GM23338 (cell line): ENCODE data around the gene TULP4.

Source experiments
- EZH2 ChIP-seq: fragments of 200-600 bp; sonication (generic); IDR thresholded peaks from one replicate; pipeline ENCODE4 v1.8.0; 2017; ENCODE audit warnings: antibody characterized with exemption, mild to moderate bottlenecking, low read depth; ENCODE audit not compliant: unreplicated experiment
- EZH2phosphoT487 ChIP-seq: fragments of 200-600 bp; sonication (generic); IDR thresholded peaks from one replicate; pipeline ENCODE4 v1.8.1; 2018; ENCODE audit warnings: antibody characterized with exemption; ENCODE audit not compliant: unreplicated experiment
- JUNB ChIP-seq: IDR thresholded peaks from one replicate; pipeline ENCODE4 v1.6.1; 2016; ENCODE audit warnings: antibody characterized with exemption; ENCODE audit not compliant: unreplicated experiment
- NANOG ChIP-seq: IDR thresholded peaks from 2 replicates; pipeline ENCODE4 v1.6.1; 2016; ENCODE audit warnings: antibody characterized with exemption, borderline replicate concordance
- POLR2AphosphoS5 ChIP-seq: IDR thresholded peaks from 2 replicates; pipeline ENCODE4 v1.6.1; 2016; ENCODE audit warnings: antibody characterized with exemption, low read depth
- TF ChIP-seq, protein P1 (sequence below), 2 experiments: fragments of 200-600 bp in 1 of 2; sonication (generic) in 1 of 2; conservative IDR thresholded peaks; 2 replicates each; pipeline versions ENCODE4 v1.5.1 to v1.6.1; 2016 to 2017; ENCODE audit warnings: antibody characterized with exemption in 2 of 2, low read depth in 2 of 2, mild to moderate bottlenecking in 2 of 2, moderate library complexity in 1 of 2
- TF ChIP-seq, protein P2 (sequence below): IDR thresholded peaks from one replicate; pipeline ENCODE4 v1.6.1; 2018; ENCODE audit warnings: antibody characterized with exemption; ENCODE audit not compliant: unreplicated experiment
- TF ChIP-seq, protein P3 (sequence below): IDR thresholded peaks from 2 replicates; pipeline ENCODE4 v1.6.1; 2016; ENCODE audit warnings: antibody characterized with exemption
- TF ChIP-seq, protein P4 (sequence below): fragments of 250-450 bp; sonication (Bioruptor Pico); IDR thresholded peaks from 2 replicates; pipeline ENCODE4 v1.5.0; 2020; ENCODE audit warnings: mild to moderate bottlenecking, moderate library complexity

DNA sequence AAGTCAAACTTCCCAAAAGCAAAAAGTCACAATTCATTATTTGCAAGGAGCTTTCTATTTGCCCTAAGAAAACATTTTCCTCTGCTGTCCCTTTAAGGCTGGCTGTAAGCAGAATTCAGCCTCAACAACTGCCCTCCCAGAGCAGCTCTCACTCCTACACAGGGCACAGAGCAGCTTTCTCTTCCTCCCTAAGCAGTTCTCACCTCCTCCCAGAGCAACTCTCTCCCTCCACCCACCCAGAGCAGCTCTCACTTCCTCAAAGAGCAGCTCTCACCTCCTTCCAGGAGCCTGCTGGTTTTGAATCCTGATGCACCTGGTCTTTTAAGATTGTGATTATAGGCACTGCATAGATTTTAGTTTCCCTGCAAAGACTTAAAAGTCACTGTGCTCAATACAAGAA, 127.0 kb downstream of the TULP4 start:
- TF ChIP-seq, protein P1, sequence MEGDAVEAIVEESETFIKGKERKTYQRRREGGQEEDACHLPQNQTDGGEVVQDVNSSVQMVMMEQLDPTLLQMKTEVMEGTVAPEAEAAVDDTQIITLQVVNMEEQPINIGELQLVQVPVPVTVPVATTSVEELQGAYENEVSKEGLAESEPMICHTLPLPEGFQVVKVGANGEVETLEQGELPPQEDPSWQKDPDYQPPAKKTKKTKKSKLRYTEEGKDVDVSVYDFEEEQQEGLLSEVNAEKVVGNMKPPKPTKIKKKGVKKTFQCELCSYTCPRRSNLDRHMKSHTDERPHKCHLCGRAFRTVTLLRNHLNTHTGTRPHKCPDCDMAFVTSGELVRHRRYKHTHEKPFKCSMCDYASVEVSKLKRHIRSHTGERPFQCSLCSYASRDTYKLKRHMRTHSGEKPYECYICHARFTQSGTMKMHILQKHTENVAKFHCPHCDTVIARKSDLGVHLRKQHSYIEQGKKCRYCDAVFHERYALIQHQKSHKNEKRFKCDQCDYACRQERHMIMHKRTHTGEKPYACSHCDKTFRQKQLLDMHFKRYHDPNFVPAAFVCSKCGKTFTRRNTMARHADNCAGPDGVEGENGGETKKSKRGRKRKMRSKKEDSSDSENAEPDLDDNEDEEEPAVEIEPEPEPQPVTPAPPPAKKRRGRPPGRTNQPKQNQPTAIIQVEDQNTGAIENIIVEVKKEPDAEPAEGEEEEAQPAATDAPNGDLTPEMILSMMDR (conservative IDR thresholded peaks at IDR 0.05; ENCODE audit: low read depth in 2 of 2) = no peak
- TF ChIP-seq POLR2AphosphoS5 (no peak), EZH2 (no peak), NANOG (no peak), EZH2phosphoT487 (no peak), JUNB (no peak)
- TF ChIP-seq, protein P2, sequence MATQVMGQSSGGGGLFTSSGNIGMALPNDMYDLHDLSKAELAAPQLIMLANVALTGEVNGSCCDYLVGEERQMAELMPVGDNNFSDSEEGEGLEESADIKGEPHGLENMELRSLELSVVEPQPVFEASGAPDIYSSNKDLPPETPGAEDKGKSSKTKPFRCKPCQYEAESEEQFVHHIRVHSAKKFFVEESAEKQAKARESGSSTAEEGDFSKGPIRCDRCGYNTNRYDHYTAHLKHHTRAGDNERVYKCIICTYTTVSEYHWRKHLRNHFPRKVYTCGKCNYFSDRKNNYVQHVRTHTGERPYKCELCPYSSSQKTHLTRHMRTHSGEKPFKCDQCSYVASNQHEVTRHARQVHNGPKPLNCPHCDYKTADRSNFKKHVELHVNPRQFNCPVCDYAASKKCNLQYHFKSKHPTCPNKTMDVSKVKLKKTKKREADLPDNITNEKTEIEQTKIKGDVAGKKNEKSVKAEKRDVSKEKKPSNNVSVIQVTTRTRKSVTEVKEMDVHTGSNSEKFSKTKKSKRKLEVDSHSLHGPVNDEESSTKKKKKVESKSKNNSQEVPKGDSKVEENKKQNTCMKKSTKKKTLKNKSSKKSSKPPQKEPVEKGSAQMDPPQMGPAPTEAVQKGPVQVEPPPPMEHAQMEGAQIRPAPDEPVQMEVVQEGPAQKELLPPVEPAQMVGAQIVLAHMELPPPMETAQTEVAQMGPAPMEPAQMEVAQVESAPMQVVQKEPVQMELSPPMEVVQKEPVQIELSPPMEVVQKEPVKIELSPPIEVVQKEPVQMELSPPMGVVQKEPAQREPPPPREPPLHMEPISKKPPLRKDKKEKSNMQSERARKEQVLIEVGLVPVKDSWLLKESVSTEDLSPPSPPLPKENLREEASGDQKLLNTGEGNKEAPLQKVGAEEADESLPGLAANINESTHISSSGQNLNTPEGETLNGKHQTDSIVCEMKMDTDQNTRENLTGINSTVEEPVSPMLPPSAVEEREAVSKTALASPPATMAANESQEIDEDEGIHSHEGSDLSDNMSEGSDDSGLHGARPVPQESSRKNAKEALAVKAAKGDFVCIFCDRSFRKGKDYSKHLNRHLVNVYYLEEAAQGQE = no peak
- TF ChIP-seq, protein P3, sequence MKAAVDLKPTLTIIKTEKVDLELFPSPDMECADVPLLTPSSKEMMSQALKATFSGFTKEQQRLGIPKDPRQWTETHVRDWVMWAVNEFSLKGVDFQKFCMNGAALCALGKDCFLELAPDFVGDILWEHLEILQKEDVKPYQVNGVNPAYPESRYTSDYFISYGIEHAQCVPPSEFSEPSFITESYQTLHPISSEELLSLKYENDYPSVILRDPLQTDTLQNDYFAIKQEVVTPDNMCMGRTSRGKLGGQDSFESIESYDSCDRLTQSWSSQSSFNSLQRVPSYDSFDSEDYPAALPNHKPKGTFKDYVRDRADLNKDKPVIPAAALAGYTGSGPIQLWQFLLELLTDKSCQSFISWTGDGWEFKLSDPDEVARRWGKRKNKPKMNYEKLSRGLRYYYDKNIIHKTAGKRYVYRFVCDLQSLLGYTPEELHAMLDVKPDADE = no peak
- TF ChIP-seq, protein P4, sequence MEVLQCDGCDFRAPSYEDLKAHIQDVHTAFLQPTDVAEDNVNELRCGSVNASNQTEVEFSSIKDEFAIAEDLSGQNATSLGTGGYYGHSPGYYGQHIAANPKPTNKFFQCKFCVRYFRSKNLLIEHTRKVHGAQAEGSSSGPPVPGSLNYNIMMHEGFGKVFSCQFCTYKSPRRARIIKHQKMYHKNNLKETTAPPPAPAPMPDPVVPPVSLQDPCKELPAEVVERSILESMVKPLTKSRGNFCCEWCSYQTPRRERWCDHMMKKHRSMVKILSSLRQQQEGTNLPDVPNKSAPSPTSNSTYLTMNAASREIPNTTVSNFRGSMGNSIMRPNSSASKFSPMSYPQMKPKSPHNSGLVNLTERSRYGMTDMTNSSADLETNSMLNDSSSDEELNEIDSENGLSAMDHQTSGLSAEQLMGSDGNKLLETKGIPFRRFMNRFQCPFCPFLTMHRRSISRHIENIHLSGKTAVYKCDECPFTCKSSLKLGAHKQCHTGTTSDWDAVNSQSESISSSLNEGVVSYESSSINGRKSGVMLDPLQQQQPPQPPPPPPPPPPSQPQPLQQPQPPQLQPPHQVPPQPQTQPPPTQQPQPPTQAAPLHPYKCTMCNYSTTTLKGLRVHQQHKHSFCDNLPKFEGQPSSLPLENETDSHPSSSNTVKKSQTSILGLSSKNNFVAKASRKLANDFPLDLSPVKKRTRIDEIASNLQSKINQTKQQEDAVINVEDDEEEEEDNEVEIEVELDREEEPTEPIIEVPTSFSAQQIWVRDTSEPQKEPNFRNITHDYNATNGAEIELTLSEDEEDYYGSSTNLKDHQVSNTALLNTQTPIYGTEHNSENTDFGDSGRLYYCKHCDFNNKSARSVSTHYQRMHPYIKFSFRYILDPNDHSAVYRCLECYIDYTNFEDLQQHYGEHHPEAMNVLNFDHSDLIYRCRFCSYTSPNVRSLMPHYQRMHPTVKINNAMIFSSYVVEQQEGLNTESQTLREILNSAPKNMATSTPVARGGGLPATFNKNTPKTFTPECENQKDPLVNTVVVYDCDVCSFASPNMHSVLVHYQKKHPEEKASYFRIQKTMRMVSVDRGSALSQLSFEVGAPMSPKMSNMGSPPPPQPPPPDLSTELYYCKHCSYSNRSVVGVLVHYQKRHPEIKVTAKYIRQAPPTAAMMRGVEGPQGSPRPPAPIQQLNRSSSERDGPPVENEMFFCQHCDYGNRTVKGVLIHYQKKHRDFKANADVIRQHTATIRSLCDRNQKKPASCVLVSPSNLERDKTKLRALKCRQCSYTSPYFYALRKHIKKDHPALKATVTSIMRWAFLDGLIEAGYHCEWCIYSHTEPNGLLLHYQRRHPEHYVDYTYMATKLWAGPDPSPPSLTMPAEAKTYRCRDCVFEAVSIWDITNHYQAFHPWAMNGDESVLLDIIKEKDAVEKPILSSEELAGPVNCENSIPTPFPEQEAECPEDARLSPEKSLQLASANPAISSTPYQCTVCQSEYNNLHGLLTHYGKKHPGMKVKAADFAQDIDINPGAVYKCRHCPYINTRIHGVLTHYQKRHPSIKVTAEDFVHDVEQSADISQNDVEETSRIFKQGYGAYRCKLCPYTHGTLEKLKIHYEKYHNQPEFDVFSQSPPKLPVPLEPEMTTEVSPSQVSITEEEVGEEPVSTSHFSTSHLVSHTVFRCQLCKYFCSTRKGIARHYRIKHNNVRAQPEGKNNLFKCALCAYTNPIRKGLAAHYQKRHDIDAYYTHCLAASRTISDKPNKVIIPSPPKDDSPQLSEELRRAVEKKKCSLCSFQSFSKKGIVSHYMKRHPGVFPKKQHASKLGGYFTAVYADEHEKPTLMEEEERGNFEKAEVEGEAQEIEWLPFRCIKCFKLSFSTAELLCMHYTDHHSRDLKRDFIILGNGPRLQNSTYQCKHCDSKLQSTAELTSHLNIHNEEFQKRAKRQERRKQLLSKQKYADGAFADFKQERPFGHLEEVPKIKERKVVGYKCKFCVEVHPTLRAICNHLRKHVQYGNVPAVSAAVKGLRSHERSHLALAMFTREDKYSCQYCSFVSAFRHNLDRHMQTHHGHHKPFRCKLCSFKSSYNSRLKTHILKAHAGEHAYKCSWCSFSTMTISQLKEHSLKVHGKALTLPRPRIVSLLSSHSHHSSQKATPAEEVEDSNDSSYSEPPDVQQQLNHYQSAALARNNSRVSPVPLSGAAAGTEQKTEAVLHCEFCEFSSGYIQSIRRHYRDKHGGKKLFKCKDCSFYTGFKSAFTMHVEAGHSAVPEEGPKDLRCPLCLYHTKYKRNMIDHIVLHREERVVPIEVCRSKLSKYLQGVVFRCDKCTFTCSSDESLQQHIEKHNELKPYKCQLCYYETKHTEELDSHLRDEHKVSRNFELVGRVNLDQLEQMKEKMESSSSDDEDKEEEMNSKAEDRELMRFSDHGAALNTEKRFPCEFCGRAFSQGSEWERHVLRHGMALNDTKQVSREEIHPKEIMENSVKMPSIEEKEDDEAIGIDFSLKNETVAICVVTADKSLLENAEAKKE (CRISPR knock-in tag) = no peak
